GM18520 (cell line): Measurements from ENCODE around the gene XPNPEP2.

Experiments
- ATAC-seq: cut with Tn5 transposase; IDR thresholded peaks from one replicate; pipeline ENCODE4 v1.9.1; 2021; ENCODE audit not compliant: unreplicated experiment

Gene XPNPEP2

GRCh38 chrX:129738466-129739308 lies at the start of gene XPNPEP2:
XPNPEP2 (plus strand) TSS chrX:129738979; CDS start chrX:129739214, 235 bp downstream.
- no peak for ATAC-seq

- no peak for ATAC-seq
Observed at GRCh38 chrX:129689796-129690195, 49.0 kb upstream of the XPNPEP2 start.

- ATAC-seq = no peak
Observed at GRCh38 chrX:129690435-129690834, 48.3 kb upstream of the XPNPEP2 start.

GRCh38 chrX:129693354-129693753 lies 45.4 kb upstream of the XPNPEP2 start:
- no peak for ATAC-seq

- no peak for ATAC-seq
Observed at GRCh38 chrX:129694805-129695204, 44.0 kb upstream of the XPNPEP2 start.

GRCh38 chrX:129695535-129695934 lies 43.2 kb upstream of the XPNPEP2 start:
- no peak for ATAC-seq

- ATAC-seq = no peak
Observed at GRCh38 chrX:129695937-129696336, 42.8 kb upstream of the XPNPEP2 start.

- ATAC-seq = no peak
Observed at GRCh38 chrX:129696463-129697155, 42.2 kb upstream of the XPNPEP2 start.

- no peak for ATAC-seq
Observed at GRCh38 chrX:129697204-129697829, 41.5 kb upstream of the XPNPEP2 start.

- ATAC-seq = no peak
Observed at GRCh38 chrX:129698150-129698549, 40.6 kb upstream of the XPNPEP2 start.

GRCh38 chrX:129700536-129700935 lies 38.2 kb upstream of the XPNPEP2 start:
- ATAC-seq = no peak

GRCh38 chrX:129701624-129702069 lies 37.1 kb upstream of the XPNPEP2 start:
- ATAC-seq = no peak

- ATAC-seq = no peak
Observed at GRCh38 chrX:129704491-129704890, 34.3 kb upstream of the XPNPEP2 start.

- no peak for ATAC-seq
Observed at GRCh38 chrX:129705377-129705925, 33.3 kb upstream of the XPNPEP2 start.

- ATAC-seq = no peak
Observed at GRCh38 chrX:129705988-129706387, 32.8 kb upstream of the XPNPEP2 start.

GRCh38 chrX:129706400-129707072 lies 32.2 kb upstream of the XPNPEP2 start:
- ATAC-seq = no peak

- no peak for ATAC-seq
Observed at GRCh38 chrX:129714581-129714980, 24.2 kb upstream of the XPNPEP2 start.

GRCh38 chrX:129716507-129716906 lies 22.3 kb upstream of the XPNPEP2 start:
- ATAC-seq = no peak

GRCh38 chrX:129717892-129718291 lies 20.9 kb upstream of the XPNPEP2 start:
- no peak for ATAC-seq

- no peak for ATAC-seq
Observed at GRCh38 chrX:129718676-129719075, 20.1 kb upstream of the XPNPEP2 start.

- no peak for ATAC-seq
Observed at GRCh38 chrX:129719268-129719667, 19.5 kb upstream of the XPNPEP2 start.
